Neural progenitor cell (in vitro differentiated cells): ENCODE results near the gene TNFSF11. TPM values are rescaled to one million over a fixed set of nuclear protein-coding genes. Genes with fewer than 3 reads are reported as not detected.
"Not testable (repeated sequence)": the region's sequence is repeated elsewhere in the genome, so short reads cannot be mapped to it uniquely, and the experiment has no call there.

ENCODE experiments used
- DNase-seq: peaks from one replicate; pipeline ENCODE4 v3.0.0-alpha.2; 2016; ENCODE audit warnings: low spot score
- H2AFZ ChIP-seq: fragments of 200-600 bp; sonication (generic); replicated peaks from 2 replicates; pipeline ENCODE4 v1.6.1; 2016; ENCODE audit warnings: antibody characterized with exemption
- H3F3A ChIP-seq: fragments of 200-600 bp; sonication (generic); 2 replicates; pipeline ENCODE4 v1.6.1; 2016; ENCODE audit warnings: antibody characterized with exemption, low read depth
- H3K27ac ChIP-seq: fragments of 200-600 bp; sonication (generic); 2 replicates; pipeline ENCODE4 v1.5.1; 2016; ENCODE audit warnings: mild to moderate bottlenecking
- H3K27me3 ChIP-seq: fragments of 200-600 bp; sonication (generic); 2 replicates; pipeline ENCODE4 v1.6.1; 2016; ENCODE audit warnings: mild to moderate bottlenecking, moderate library complexity
- H3K36me3 ChIP-seq: fragments of 200-600 bp; sonication (generic); 2 replicates; pipeline ENCODE4 v1.5.1; 2016
- H3K4me1 ChIP-seq: fragments of 200-600 bp; sonication (generic); 2 replicates; pipeline ENCODE4 v1.6.1; 2016; ENCODE audit warnings: mixed run types
- H3K4me2 ChIP-seq: fragments of 200-600 bp; sonication (generic); 2 replicates; pipeline ENCODE4 v1.6.1; 2016
- H3K4me3 ChIP-seq: fragments of 200-600 bp; sonication (generic); 2 replicates; pipeline ENCODE4 v1.5.1; 2016
- H3K79me2 ChIP-seq: fragments of 200-600 bp; sonication (generic); 2 replicates; pipeline ENCODE4 v1.6.1; 2016; ENCODE audit warnings: low read depth
- H3K9ac ChIP-seq: fragments of 200-600 bp; sonication (generic); 2 replicates; pipeline ENCODE4 v1.6.1; 2016
- H3K9me3 ChIP-seq: fragments of 200-600 bp; sonication (generic); 2 replicates; pipeline ENCODE4 v1.5.1; 2016; ENCODE audit warnings: low read depth
- H4K20me1 ChIP-seq: fragments of 200-600 bp; sonication (generic); 2 replicates; pipeline ENCODE4 v1.6.1; 2016; ENCODE audit warnings: low read depth
- H3K27ac Mint-ChIP-seq: 3 replicates; pipeline ENCODE4 v1.8.0; 2021; ENCODE audit warnings: mixed read lengths
- H3K27me3 Mint-ChIP-seq: 2 replicates; pipeline ENCODE4 v1.8.0; 2022; ENCODE audit warnings: low read depth, mild to moderate bottlenecking, inconsistent platforms, moderate library complexity, mixed read lengths; ENCODE audit not compliant: insufficient read depth
- H3K36me3 Mint-ChIP-seq: 3 replicates; pipeline ENCODE4 v1.8.0; 2021; ENCODE audit warnings: mixed read lengths
- H3K4me1 Mint-ChIP-seq: 3 replicates; pipeline ENCODE4 v1.8.0; 2021; ENCODE audit warnings: mixed read lengths
- H3K4me3 Mint-ChIP-seq: 3 replicates; pipeline ENCODE4 v1.8.0; 2021; ENCODE audit warnings: mild to moderate bottlenecking, moderate library complexity, mixed read lengths
- H3K9me3 Mint-ChIP-seq: 3 replicates; pipeline ENCODE4 v1.8.0; 2020; ENCODE audit warnings: mixed read lengths
- CTCF ChIP-seq: fragments of 200-600 bp; sonication (generic); IDR thresholded peaks from 2 replicates; pipeline ENCODE4 v1.5.1; 2017; ENCODE audit warnings: antibody characterized with exemption, mild to moderate bottlenecking
- EZH2 ChIP-seq: fragments of 200-600 bp; sonication (generic); IDR thresholded peaks from 2 replicates; pipeline ENCODE4 v1.6.1; 2017; ENCODE audit warnings: antibody characterized with exemption, mild to moderate bottlenecking, moderate library complexity
- EZH2phosphoT487 ChIP-seq: fragments of 200-600 bp; sonication (generic); IDR thresholded peaks from 2 replicates; pipeline ENCODE4 v1.6.1; 2017; ENCODE audit warnings: antibody characterized with exemption
- total RNA-seq: library from RNA; depleted of rRNA; stranded (reverse); fragments of >200 nt; gene quantifications from 2 replicates; pipeline ENCODE4 v1.2.3, GENCODE V29; 2015; ENCODE audit warnings: low replicate concordance

The TNFSF11 gene
- total RNA-seq, 1 donor from 2014 or later: 0.21 TPM

GRCh38 chr13:42551611-42552010 is 22.3 kb upstream of the TNFSF11 start:
- H3K27me3 Mint-ChIP-seq: peaks cover 5% of the 10 kb centered on the region

GRCh38 chr13:42553098-42554046 is 20.6 kb upstream of the TNFSF11 start:
- Mint-ChIP-seq H3K27ac (no peak overlapping the region), H3K4me3 (no peak overlapping the region), H3K36me3 (no peaks in the 10 kb centered on the region), H3K4me1 (peaks cover 11% of the 10 kb centered on the region), H3K9me3 (no peaks in the 10 kb centered on the region), H3K27me3 (peaks cover 2% of the 10 kb centered on the region)
- Histone ChIP-seq H3K4me3 (no peak overlapping the region), H4K20me1 (no peaks in the 10 kb centered on the region), H3F3A (no peaks in the 10 kb centered on the region), H2AFZ (no peak overlapping the region), H3K27me3 (no peaks in the 10 kb centered on the region), H3K4me2 (no peak overlapping the region), H3K36me3 (no peaks in the 10 kb centered on the region), H3K4me1 (peaks cover 5% of the 10 kb centered on the region), H3K27ac (no peak overlapping the region), H3K9me3 (no peaks in the 10 kb centered on the region), H3K9ac (no peak overlapping the region), H3K79me2 (no peaks in the 10 kb centered on the region)
- no peak for TF ChIP-seq EZH2
- no peak for TF ChIP-seq EZH2phosphoT487
- TF ChIP-seq CTCF: no peak
- DNase-seq: no peak

More at GRCh38 chr13:42551611-42552010, 22.3 kb upstream of the TNFSF11 start:
- Histone ChIP-seq H3F3A (no peaks in the 10 kb centered on the region), H4K20me1 (no peaks in the 10 kb centered on the region), H2AFZ (no peak overlapping the region), H3K4me1 (peaks cover 5% of the 10 kb centered on the region), H3K9me3 (no peaks in the 10 kb centered on the region), H3K27me3 (no peaks in the 10 kb centered on the region), H3K36me3 (no peaks in the 10 kb centered on the region), H3K4me2 (no peak overlapping the region), H3K9ac (no peak overlapping the region), H3K27ac (no peak overlapping the region), H3K4me3 (no peak overlapping the region), H3K79me2 (no peaks in the 10 kb centered on the region)
- Mint-ChIP-seq H3K27ac (no peak overlapping the region), H3K4me3 (no peak overlapping the region), H3K36me3 (no peaks in the 10 kb centered on the region), H3K9me3 (no peaks in the 10 kb centered on the region), H3K4me1 (peaks cover 11% of the 10 kb centered on the region)
- no peak for TF ChIP-seq EZH2phosphoT487
- no peak for TF ChIP-seq CTCF
- TF ChIP-seq EZH2: no peak
- DNase-seq: no peak

GRCh38 chr13:42559057-42559456 is 14.9 kb upstream of the TNFSF11 start:
- no peaks in the 10 kb centered on the region for H3K27me3 Mint-ChIP-seq
- H2AFZ ChIP-seq: no peak overlapping the region
- TF ChIP-seq CTCF: no peak
- TF ChIP-seq EZH2: no peak
- TF ChIP-seq EZH2phosphoT487: no peak

GRCh38 chr13:42559573-42560218 is 14.3 kb upstream of the TNFSF11 start:
- not testable (repeated sequence) for H3K79me2 ChIP-seq, H3K4me2 ChIP-seq, DNase-seq, H3K27ac ChIP-seq, H3K4me3 Mint-ChIP-seq, H3K27ac Mint-ChIP-seq, H3K27me3 Mint-ChIP-seq, H3K9me3 Mint-ChIP-seq, H3K4me1 ChIP-seq, H3F3A ChIP-seq, H3K4me1 Mint-ChIP-seq, H3K36me3 Mint-ChIP-seq, H3K9ac ChIP-seq, H2AFZ ChIP-seq, H3K9me3 ChIP-seq, H4K20me1 ChIP-seq, H3K4me3 ChIP-seq, H3K27me3 ChIP-seq, H3K36me3 ChIP-seq

More at GRCh38 chr13:42559057-42559456, 14.9 kb upstream of the TNFSF11 start:
- H3K79me2 ChIP-seq: no peaks in the 10 kb centered on the region
- no peak overlapping the region for H3K4me3 ChIP-seq
- no peak overlapping the region for H3K27ac ChIP-seq
- DNase-seq: no peak
- no peaks in the 10 kb centered on the region for H3K36me3 Mint-ChIP-seq
- H3K4me1 Mint-ChIP-seq: no peaks in the 10 kb centered on the region
- H3F3A ChIP-seq: no peaks in the 10 kb centered on the region
- no peaks in the 10 kb centered on the region for H4K20me1 ChIP-seq
- no peaks in the 10 kb centered on the region for H3K4me1 ChIP-seq
- peaks cover 8% of the 10 kb centered on the region for H3K9me3 Mint-ChIP-seq
- H3K27me3 ChIP-seq: no peaks in the 10 kb centered on the region
- H3K4me3 Mint-ChIP-seq: no peak overlapping the region
- no peak overlapping the region for H3K4me2 ChIP-seq
- no peaks in the 10 kb centered on the region for H3K36me3 ChIP-seq
- H3K27ac Mint-ChIP-seq: no peak overlapping the region
- no peak overlapping the region for H3K9ac ChIP-seq
- no peaks in the 10 kb centered on the region for H3K9me3 ChIP-seq

- H3K27me3 ChIP-seq, H3K27me3 Mint-ChIP-seq, H3F3A ChIP-seq, H4K20me1 ChIP-seq, H3K36me3 Mint-ChIP-seq, H3K79me2 ChIP-seq, H3K9me3 ChIP-seq, DNase-seq, H3K27ac Mint-ChIP-seq, H2AFZ ChIP-seq, H3K4me3 ChIP-seq, H3K36me3 ChIP-seq, H3K27ac ChIP-seq, H3K4me2 ChIP-seq, H3K9me3 Mint-ChIP-seq, H3K4me3 Mint-ChIP-seq, H3K4me1 ChIP-seq, H3K4me1 Mint-ChIP-seq, H3K9ac ChIP-seq: not testable (repeated sequence)
These were observed 13.6 kb upstream of the TNFSF11 start for GRCh38 chr13:42560320-42560719.
